Hematopoietic multipotent progenitor cell treated with erythropoietin and hydrocortisone succinate and interleukin-3 and kit ligand, for 6 days (in vitro differentiated cells): Measurements from ENCODE around the gene MRPL48.
"Not testable (repeated sequence)": the region's sequence is repeated elsewhere in the genome, so short reads cannot be mapped to it uniquely, and the experiment has no call there.

Experiments used
- DNase-seq: peaks from one replicate; pipeline ENCODE4 v3.0.0-alpha.2; 2015

Gene MRPL48

GRCh38 chr11:73787643-73788558, at the start of gene MRPL48:
MRPL48 (plus strand) TSS chr11:73787874; CDS start chr11:73787972, 98 bp downstream.
- DNase-seq: peak; percentile 95

- no peak for DNase-seq
Observed at GRCh38 chr11:73743045-73743444, 44.6 kb upstream of the MRPL48 start.

GRCh38 chr11:73746701-73747100, 41.0 kb upstream of the MRPL48 start:
- DNase-seq: no peak

GRCh38 chr11:73747762-73748161, 39.9 kb upstream of the MRPL48 start:
- no peak for DNase-seq

- DNase-seq: no peak
Observed at GRCh38 chr11:73748300-73748699, 39.4 kb upstream of the MRPL48 start.

GRCh38 chr11:73749118-73749517, 38.6 kb upstream of the MRPL48 start:
- no peak for DNase-seq

GRCh38 chr11:73750228-73750627, 37.4 kb upstream of the MRPL48 start:
- no peak for DNase-seq

GRCh38 chr11:73750862-73751261, 36.8 kb upstream of the MRPL48 start:
- DNase-seq: not testable (repeated sequence)

GRCh38 chr11:73752216-73752867, 35.3 kb upstream of the MRPL48 start:
- DNase-seq: no peak

- DNase-seq: no peak
Observed at GRCh38 chr11:73752903-73753302, 34.8 kb upstream of the MRPL48 start.

- DNase-seq: no peak
Observed at GRCh38 chr11:73753938-73754337, 33.7 kb upstream of the MRPL48 start.

- DNase-seq: no peak
Observed at GRCh38 chr11:73755670-73756069, 32.0 kb upstream of the MRPL48 start.

- DNase-seq: peak; percentile 38
Observed at GRCh38 chr11:73757598-73757997, 30.1 kb upstream of the MRPL48 start.

- DNase-seq: no peak
Observed at GRCh38 chr11:73758451-73758850, 29.2 kb upstream of the MRPL48 start.

- peak; percentile 29 for DNase-seq
Observed at GRCh38 chr11:73759610-73760134, 28.0 kb upstream of the MRPL48 start.

- DNase-seq: peak; percentile 27
Observed at GRCh38 chr11:73760135-73760678, 27.5 kb upstream of the MRPL48 start.

GRCh38 chr11:73760679-73761402, 26.8 kb upstream of the MRPL48 start, which contains the start of gene RAB6A:
RAB6A (minus strand) TSS chr11:73761074; CDS start chr11:73760635, 439 bp downstream.
- DNase-seq: peak; percentile 100

- DNase-seq: no peak
Observed at GRCh38 chr11:73761403-73761945, 26.2 kb upstream of the MRPL48 start.

GRCh38 chr11:73762732-73763131, 24.9 kb upstream of the MRPL48 start:
- no peak for DNase-seq

- DNase-seq: no peak
Observed at GRCh38 chr11:73766763-73767162, 20.9 kb upstream of the MRPL48 start.

- DNase-seq: not testable (repeated sequence)
Observed at GRCh38 chr11:73770811-73771210, 16.9 kb upstream of the MRPL48 start.
